T-helper 2 cell treated with Interferon-gamma antibody and Interleukin-4, amounts not matched to agents 100 ng/mL and 5 ng/mL, for 36 hours (primary cell): ENCODE data around the gene OR51G2. TPM values are rescaled to one million over a fixed set of nuclear protein-coding genes. Genes with fewer than 3 reads are reported as not detected.

ENCODE experiments used
- intact Hi-C: fragments of 100-400 bp; cut with micrococcal nuclease; formaldehyde crosslinking; loops from one replicate; pipeline ENCODE4 v1.15.1; 2023
- total RNA-seq: library from RNA; stranded (reverse); gene quantifications from 2 replicates; pipeline ENCODE4 v1.2.3, GENCODE V29; 2022

The OR51G2 gene, protein sequence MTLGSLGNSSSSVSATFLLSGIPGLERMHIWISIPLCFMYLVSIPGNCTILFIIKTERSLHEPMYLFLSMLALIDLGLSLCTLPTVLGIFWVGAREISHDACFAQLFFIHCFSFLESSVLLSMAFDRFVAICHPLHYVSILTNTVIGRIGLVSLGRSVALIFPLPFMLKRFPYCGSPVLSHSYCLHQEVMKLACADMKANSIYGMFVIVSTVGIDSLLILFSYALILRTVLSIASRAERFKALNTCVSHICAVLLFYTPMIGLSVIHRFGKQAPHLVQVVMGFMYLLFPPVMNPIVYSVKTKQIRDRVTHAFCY
- total RNA-seq: not detected in 2 replicates

DNA sequence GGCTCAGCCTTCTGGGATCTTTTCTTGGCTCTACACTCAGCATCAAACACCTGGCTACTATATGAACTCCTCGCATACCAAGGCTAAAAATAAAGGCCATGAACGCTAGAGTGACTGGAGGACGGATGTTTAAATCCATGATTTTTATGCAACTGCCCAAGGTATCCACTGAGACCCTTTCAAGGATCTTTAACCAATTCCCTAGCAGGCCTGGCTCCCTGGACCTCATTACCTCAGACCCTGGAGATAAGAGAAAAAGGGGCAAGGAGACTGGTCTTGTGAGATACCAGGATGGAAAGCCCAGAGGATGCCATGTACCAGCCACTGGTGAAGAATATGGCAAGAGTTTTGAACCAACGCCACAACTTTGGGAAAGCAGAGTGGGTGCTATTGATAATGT is at the start of gene OR51G2:
Gene OR51G2, minus strand, starts transcription at position 101 of the 400 bp plus-strand sequence. CDS start 3,687 bp downstream, outside the sequence.
- intact Hi-C loops: no loop called here

DNA sequence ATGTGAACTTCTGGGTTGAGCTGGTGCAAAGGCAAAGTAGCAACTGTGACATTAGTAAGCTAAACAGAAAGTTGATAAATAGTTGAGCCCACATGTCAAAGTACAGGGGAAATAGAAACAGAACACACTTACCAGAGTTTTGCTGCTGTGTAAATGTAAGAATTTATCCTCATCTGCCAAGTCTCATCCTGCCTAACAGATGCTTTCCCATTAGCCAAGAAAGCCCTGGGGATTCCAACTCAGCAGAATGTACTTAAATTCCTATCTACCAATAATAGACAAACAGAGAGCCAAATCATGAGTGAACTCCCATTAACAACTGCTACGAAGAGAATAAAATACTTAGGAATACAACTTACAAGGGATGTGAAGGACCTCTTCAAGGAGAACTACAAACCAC is 43.7 kb upstream of the OR51G2 start:
- intact Hi-C loops: no loop called here

DNA sequence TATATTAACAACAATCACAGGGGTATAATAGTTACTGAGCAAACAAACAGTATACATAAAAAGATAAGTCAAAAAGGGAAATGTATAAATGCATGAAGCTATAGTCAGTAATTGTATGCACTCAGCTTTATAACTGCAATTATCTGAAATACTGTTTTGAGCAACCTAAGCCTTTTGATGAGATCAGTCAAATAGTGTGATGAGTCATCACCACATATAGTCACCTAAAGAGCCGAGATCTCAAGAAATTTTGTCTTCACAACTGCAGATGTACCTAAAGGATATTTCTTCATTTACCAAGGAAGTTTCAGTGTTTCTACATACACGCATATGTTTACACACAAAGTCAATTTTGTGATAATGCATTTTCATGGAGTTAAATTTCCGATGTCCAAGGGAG is 41.7 kb upstream of the OR51G2 start:
- intact Hi-C loops: no loop called here

DNA sequence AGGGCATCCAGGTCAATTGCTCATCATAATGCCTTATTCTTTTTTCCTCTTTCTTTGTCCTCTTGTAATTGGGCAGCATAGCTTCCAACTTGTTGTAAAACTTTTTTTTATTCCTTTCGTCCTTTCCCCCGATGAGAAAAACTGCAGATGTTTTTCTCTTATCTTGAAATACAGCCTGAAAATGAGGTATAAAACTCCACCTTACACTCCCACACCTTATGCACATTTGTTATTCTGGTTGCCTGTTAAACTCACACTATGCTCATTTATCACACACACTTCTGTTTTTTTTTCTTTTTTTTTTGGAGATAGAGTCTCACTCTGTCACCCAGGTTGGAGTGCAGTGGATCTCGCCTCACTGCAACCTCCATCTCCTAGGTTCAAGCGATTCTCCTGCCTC is 38.2 kb upstream of the OR51G2 start:
- intact Hi-C loops: no loop called here

DNA sequence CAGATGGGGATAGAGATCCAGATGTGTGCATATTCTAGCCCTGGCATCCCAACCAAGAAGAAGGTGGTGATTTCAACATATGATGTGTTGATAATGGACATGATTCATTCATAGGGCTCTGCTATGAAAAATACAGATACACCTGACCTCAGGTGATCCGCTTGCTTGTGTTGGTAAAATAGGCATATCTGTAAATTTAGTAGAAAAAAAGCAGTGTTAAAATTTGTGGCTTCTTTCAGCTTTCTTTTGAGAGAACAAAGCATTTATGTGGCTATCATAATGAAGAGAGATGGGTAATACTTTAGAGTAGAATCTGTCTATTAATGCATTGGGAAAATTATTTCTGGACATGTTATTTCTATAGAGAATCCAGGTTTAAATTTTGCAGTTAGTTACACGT is 36.5 kb upstream of the OR51G2 start, which contains the start of gene OR51A2:
Gene OR51A2, minus strand, starts transcription at position 101 of the 400 bp plus-strand sequence. Its CDS starts 0 bp downstream, at position 101.
- intact Hi-C loops: loop anchor here (1.0 kb wide), 1 partner anchor 10 kb away; no protein-coding TSS in a partner anchor

DNA sequence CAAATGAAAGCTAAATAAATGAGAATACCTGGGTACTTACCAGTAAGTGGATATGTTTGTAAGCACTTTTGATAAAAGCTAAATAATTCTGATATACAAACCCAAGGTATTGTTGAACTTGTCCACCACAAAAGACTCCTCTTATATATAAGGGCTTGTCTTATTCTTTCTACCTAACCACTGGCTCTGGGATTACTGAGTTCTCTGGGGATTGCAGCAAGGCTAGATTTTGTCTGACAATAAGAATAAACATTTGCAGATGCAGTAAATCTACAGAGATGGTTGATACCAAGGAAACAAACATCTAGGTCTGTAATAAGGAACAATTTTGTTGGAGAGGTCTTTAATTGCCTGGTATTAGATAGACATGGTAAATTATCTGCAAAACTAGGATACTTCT is 28.4 kb upstream of the OR51G2 start, which contains the start of gene OR51A4:
Gene OR51A4, minus strand, starts transcription at position 101 of the 400 bp plus-strand sequence. CDS start 505 bp downstream, outside the sequence.
- intact Hi-C loops: no loop called here

DNA sequence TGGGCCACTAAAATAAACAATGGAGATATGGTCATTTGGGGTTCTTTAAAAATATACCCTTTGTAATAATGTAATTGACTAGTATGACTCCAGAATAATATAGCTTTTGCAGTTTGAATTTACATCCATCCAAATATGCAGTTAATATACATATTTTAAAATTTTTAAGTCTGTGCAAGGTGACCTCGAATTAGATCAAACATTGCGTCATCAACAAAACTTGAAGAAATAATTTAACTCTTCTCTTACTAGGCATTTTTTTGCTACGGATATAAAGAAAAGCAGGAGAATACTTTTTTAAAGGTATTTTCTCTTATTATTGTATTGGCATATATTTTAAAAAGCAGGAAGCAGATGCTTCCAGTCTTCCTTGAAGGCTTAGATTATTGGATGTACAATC is 17.6 kb upstream of the OR51G2 start:
- intact Hi-C loops: no loop called here

DNA sequence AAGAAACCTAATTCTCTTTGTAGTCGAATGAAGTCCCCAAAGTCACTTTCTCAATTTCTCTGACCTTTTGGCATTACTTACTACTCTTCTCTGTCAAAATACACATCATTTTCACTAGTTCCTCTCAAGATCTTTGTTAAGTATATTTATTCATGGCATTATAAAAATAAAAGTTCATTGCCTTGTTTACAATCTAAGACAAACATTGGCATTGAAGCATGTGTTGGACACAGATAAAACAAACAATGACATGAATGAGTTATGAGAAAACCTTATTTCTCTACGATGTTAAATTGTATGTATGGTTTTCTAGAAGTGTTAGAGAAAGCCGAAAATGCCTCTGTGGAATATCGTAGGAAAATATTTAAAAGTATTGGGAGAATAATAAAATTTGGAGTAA is 13.6 kb upstream of the OR51G2 start:
- intact Hi-C loops: no loop called here

DNA sequence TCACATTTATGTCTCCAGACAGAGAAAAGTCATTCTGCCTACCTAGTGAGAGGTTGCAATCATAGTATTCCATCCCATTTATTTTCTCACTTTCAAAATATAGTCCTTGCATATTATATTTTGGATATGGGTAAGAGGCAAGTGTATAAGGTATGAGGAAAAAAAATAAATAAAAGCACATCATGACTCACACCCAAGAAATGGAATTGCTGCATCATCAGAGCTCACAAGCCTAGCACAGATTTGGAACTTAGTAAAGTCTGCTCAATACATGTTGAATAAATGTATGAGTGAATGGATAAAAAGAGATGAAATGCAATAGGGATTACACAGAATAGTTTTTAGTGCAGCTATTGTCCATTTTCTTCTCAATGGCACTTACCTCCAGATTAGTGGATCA is 7.5 kb upstream of the OR51G2 start:
- intact Hi-C loops: no loop called here

DNA sequence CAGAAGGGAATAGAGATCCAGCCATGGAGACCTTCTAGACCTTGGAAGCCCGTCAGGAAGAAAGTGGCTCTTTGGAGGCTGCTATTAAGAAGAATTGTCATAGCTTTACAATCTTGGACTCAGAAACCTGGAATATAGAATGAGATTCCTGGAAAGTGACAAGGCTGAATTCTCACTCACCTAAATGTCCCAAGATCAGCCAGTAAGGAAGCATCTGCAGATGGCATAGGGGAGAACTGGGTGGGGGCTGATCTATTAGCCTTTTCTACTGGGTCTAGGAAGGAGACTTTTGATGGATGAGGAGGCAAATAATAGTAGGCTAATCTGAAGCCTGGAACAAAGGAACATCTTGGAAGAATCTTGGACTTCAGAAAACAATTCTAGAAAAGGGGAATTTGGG is 5.1 kb upstream of the OR51G2 start, which contains the start of gene OR51G1:
Gene OR51G1, minus strand, starts transcription at position 101 of the 400 bp plus-strand sequence. Its CDS starts 0 bp downstream, at position 101.
- intact Hi-C loops: no loop called here

DNA sequence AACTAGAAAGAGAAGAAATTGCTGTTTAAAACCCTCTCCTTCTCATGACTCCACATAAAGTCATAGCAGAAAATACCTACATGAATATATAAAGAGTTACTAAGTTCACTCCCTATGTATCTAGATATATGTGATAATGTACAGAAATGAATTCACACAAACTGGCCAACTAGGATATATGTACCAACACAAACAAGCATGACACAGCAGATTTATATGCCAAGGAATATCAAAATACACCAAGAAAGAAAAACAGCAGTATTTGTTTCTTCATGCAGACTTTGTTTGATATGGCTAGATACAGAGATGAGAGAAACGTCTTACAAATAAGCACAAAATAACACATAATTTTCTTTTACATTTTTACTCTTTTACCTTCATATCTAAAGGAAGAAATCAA is 3.2 kb upstream of the OR51G2 start:
- intact Hi-C loops: no loop called here

DNA sequence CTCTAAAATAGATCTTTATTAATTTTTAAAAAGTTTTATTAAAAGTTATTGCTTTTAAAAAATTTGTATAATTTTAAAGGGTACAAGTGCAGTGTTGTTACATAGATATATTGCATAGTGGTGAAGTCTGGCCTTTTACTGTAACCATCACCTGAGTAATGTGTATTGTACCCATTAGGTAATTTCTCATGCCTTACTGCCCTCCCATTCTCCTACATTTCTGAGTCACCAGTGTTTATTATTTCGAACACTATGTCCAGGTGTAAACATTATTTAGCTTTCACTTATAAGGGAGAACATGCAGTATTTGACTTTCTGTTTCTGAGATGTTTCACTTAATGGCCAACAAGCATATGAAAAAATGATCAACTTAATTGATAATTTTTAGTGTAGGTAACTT is 2.6 kb upstream of the OR51G2 start:
- intact Hi-C loops: no loop called here

DNA sequence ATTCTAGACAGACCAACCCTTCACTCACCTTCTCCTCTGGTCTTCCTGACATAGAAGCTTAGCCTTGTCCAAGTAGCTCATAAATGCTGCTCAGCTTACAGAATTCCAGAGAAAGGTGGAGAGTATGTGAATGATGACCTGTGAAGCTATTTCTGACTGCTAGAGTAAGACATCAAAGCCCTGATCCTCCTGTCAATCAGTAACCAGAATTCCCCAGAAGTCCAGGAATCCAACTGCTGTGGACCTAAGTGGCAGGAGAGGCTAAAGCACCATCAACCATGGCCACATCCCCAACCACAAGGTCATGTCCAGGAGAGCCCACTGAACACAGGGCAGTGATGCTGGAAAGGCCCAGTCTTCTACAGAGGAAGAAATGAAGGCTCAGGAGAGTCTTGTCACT is 2.6 kb downstream of the OR51G2 start:
- intact Hi-C loops: no loop called here

DNA sequence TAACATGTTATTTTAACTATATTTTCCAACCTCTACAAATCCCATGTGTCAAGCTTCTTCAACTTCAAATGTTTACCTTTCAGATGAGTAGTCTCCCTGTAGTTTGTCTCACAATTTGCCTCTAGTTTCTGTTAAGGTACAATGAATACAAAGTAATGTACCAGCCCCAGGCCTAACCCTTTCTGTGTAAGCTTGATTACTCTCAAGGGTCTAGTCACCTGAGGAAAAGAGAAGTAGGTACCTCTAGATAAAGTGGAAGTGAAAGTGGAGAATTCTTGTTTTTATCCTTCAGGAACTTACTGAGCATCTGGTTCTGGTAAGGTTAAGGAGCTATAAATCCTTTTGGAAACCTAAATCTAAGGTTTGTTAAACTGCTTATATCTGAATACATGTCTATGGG is 15.7 kb downstream of the OR51G2 start, which contains the start of gene OR51A7:
Gene OR51A7, plus strand, starts transcription at position 300 of the 400 bp plus-strand sequence. CDS start 3,587 bp downstream, outside the sequence.
- intact Hi-C loops: no loop called here

DNA sequence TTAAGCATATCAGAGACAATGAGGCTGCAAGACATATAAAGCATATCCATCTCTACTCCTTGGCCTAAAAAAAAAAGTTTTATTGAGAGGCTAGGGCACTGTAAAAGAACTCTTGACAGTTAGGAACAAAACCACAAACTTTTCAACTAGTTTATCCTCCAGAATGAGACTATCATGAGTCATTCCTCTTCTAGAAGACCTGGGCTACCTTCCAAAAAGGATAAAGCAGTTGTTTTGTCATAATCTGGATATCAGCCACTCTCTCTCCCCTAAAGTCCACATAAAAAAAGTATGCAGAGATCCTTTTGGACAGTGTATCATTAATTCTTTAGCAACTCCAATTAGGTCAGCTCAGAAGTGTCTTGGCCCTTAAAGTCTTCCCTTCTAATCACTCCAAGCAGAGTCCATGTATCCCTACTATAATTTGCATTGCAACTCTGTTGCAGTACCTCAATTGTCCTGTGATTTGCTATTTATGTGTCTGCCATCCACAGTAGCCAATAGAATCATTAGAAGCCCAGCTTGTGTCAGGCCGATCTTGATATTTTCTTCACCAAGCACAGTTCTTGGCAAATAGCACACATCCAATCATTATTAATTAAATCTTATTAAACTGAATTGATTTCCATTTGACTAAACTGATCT is 27.0 kb downstream of the OR51G2 start:
- intact Hi-C loops: no loop called here

DNA sequence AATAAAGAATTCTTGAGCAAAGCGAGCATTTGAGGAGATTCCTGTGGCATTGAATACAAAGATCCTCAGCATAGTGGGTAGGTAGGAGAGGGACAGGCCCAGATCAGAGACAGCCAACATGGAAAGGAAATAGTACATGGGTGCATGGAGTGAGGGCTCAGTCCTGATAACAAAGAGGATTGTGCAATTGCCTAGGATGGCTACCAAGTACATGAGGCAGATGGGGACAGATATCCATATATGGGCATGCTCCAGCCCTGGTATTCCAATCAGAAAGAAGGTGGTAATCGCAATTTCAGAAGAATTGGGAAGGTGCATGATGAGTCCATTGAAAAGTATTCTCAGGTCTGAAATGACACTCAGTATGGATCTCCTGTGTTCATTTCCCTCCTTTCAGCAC is 28.9 kb downstream of the OR51G2 start:
- intact Hi-C loops: no loop called here

DNA sequence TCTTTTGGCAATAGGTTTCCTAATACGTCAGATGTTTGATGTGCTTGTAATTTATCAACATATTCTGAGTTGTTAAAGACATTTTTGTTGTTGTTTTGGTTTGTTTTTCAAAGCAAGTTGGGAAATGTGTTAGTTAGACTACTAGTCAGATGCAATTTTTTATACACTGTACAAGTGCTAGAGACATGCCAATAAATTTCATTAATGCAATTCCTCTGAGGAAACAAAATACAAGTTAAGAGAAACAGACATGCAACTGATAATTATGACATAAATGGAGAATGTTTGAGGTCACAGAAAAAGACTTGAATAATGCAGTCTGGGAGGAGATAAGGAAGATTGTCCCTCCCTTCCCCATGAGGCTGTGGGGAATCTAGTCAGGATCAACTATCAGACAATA is 31.6 kb downstream of the OR51G2 start:
- intact Hi-C loops: no loop called here

DNA sequence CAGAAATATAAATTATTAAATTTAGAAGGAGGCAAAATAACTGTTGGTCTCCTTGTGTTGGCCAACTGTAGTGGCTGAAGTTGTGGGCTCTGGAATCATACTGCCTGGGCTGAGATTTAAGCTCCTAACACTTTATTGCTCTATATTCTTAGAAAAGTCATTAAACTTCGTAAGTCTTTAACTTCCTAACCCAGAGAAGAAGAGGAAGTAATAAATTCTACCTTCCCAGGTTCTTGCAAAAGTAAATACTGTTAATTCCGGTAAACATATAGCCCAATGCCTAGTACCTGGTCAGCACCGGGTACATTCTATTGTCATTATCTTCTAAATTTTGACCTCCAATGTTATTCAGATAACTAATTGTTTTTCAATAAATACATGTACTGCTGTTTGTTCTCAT is 33.0 kb downstream of the OR51G2 start:
- intact Hi-C loops: no loop called here

DNA sequence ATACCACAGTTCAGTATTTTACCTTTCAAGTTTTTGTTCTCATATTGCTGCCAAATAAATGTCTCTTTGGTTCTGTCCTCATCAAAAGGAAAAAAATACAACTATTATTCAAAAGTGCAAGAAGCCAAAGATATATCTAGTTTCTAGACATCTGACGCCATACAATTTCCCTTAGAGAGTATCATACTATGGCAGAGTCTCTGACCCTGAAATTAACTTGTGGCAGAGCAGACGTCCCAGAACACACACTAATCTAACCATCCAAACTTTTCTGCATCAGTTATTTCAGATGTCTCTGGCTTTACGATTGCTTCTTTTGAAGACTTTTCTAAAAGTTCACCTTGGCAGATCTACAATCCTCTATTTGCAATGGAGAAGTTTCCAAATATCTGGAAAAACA is 34.8 kb downstream of the OR51G2 start:
- intact Hi-C loops: no loop called here

DNA sequence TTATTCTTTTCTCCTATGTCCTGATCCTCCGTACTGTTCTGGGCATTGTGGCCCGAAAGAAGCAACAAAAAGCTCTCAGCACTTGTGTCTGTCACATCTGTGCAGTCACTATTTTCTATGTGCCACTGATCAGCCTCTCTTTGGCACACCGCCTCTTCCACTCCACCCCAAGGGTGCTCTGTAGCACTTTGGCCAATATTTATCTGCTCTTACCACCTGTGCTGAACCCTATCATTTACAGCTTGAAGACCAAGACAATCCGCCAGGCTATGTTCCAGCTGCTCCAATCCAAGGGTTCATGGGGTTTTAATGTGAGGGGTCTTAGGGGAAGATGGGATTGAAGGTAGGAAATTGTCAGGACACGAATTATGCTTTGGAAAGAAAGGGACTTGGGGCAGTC is 36.6 kb downstream of the OR51G2 start:
- intact Hi-C loops: no loop called here

DNA sequence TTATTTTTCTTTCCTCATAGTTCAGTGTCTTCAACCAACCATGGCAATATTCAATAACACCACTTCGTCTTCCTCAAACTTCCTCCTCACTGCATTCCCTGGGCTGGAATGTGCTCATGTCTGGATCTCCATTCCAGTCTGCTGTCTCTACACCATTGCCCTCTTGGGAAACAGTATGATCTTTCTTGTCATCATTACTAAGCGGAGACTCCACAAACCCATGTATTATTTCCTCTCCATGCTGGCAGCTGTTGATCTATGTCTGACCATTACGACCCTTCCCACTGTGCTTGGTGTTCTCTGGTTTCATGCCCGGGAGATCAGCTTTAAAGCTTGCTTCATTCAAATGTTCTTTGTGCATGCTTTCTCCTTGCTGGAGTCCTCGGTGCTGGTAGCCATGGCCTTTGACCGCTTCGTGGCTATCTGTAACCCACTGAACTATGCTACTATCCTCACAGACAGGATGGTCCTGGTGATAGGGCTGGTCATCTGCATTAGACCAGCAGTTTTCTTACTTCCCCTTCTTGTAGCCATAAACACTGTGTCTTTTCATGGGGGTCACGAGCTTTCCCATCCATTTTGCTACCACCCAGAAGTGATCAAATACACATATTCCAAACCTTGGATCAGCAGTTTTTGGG is 37.2 kb downstream of the OR51G2 start, which contains the start of gene OR51T1:
Gene OR51T1, plus strand, starts transcription at position 41 of the 641 bp plus-strand sequence. Its CDS starts 0 bp downstream, at position 41.
- intact Hi-C loops: no loop called here

DNA sequence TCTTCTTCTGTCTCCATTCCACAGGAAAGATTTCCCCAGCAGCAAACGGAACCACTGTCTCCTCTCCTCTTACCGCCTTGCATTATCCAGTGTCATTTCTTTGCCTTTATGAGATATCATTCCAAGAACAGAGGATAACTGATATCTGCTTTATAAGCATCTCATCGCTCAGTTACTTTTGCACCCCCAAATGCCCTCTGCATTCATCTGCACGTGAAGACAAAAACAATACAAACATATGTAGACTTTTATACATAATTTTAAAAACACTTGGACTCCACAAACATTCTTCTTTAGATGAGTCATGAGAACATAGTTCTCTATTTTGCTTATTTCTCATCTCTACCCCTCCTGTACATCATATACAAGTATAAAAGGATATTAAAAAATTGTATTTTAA is 38.0 kb downstream of the OR51G2 start:
- intact Hi-C loops: no loop called here
